HCT116 (cell line): Measurements from ENCODE around the gene BNIPL.

Experiments used
- CEBPB ChIP-seq: IDR thresholded peaks from 2 replicates; pipeline ENCODE4 v1.6.1; 2012; ENCODE audit warnings: low read depth
- CTCF ChIP-seq, 3 experiments: fragments of 200-600 bp in 1 of 3; sonication (generic) in 1 of 3; IDR thresholded peaks in 2 of 3; conservative IDR thresholded peaks in 1 of 3; 2 replicates each; pipeline ENCODE4 v1.5.1; 2012 to 2017; ENCODE audit warnings: low read depth in 2 of 3, low read length in 2 of 3, antibody characterized with exemption in 1 of 3, borderline replicate concordance in 1 of 3, control low read depth in 1 of 3, mild to moderate bottlenecking in 1 of 3, mixed read lengths in 1 of 3, mixed run types in 1 of 3, moderate library complexity in 1 of 3; ENCODE audit not compliant: insufficient read depth in 1 of 3
- EZH2 ChIP-seq: fragments of 200-600 bp; sonication (generic); IDR thresholded peaks from 2 replicates; pipeline ENCODE4 v1.6.1; 2017; ENCODE audit warnings: antibody characterized with exemption, mixed run types
- EZH2phosphoT487 ChIP-seq: fragments of 200-600 bp; IDR thresholded peaks from 2 replicates; pipeline ENCODE4 v1.6.1; 2018; ENCODE audit warnings: antibody characterized with exemption, borderline replicate concordance
- FOSL1 ChIP-seq: IDR thresholded peaks from 2 replicates; pipeline ENCODE4 v1.6.1; 2012; ENCODE audit warnings: low read depth
- JUND ChIP-seq: IDR thresholded peaks from 2 replicates; pipeline ENCODE4 v1.6.1; 2012
- MAX ChIP-seq: IDR thresholded peaks from 2 replicates; pipeline ENCODE4 v1.6.1; 2012
- POLR2A ChIP-seq: IDR thresholded peaks from 2 replicates; pipeline ENCODE4 v1.7.0; 2011; ENCODE audit warnings: borderline replicate concordance; ENCODE audit not compliant: insufficient read depth, insufficient read length; ENCODE audit errors: extremely low read depth
- POLR2AphosphoS5 ChIP-seq: IDR thresholded peaks from 2 replicates; pipeline ENCODE4 v1.6.1; 2011; ENCODE audit warnings: mild to moderate bottlenecking, low read depth, low read length, moderate library complexity
- SRF ChIP-seq: IDR thresholded peaks from 2 replicates; pipeline ENCODE4 v1.6.1; 2012; ENCODE audit warnings: low read depth
- ZFX ChIP-seq: fragments of 450-650 bp; IDR thresholded peaks from 2 replicates; pipeline ENCODE4 v1.6.1; 2017

- TF ChIP-seq POLR2A (no peak), EZH2 (no peak), CEBPB (no peak), EZH2phosphoT487 (no peak), CTCF (IDR thresholded peaks at IDR 0.05 in 2 of 3, conservative IDR thresholded peaks at IDR 0.05 in 1 of 3; ENCODE audit: borderline replicate concordance in 1 of 3, insufficient read depth in 1 of 3, low read depth in 2 of 3, low read length in 2 of 3) (no peak), FOSL1 (no peak), MAX (no peak), JUND (no peak), ZFX (no peak), SRF (no peak), POLR2AphosphoS5 (no peak)
Measured at GRCh38 chr1:151003180-151003579, 33.2 kb upstream of the BNIPL start.
